ENCODE results near the gene PRPH2. TPM values are rescaled to one million over a fixed set of nuclear protein-coding genes. Genes with fewer than 3 reads are reported as not detected.

PRPH2 gene
- total and polyA plus RNA-seq, 2 of the 13 experiments (the other 11 are each of a cell fraction or from before 2014, with no cell fraction given) = 0.03 to 0.04 TPM

GRCh38 chr6:42653851-42654250 is 68.5 kb downstream of the PRPH2 start:
- Histone ChIP-seq H3K27ac (ENCODE audit: extremely low read length, insufficient read depth, low read length) (no peak overlapping the region), H3K36me3 (replicated peaks in 1 of 2; ENCODE audit: control insufficient read depth in 1 of 2, insufficient read depth in 2 of 2, low read length in 2 of 2) (peaks cover 16 to 64% of the 10 kb centered on the region in 2 experiments), H3K4me3 (replicated peaks in 1 of 3; ENCODE audit: insufficient read depth in 1 of 3, low read depth in 2 of 3, low read length in 3 of 3) (no peak overlapping the region), H4K20me1 (ENCODE audit: insufficient read depth, low read length) (no peaks in the 10 kb centered on the region), H3K9ac (ENCODE audit: insufficient read depth, low read depth, low read length) (no peak overlapping the region), H3K79me2 (ENCODE audit: insufficient read depth, low read length) (no peaks in the 10 kb centered on the region), H2AFZ (ENCODE audit: low read length) (no peak overlapping the region), H3K27me3 (ENCODE audit: control insufficient read depth in 1 of 2, insufficient read depth in 2 of 2, low read length in 2 of 2) (no peaks in the 10 kb centered on the region), H3K4me1 (ENCODE audit: insufficient read depth, low read length) (no peaks in the 10 kb centered on the region), H3K9me3 (ENCODE audit: low read length) (no peaks in the 10 kb centered on the region), H3K4me2 (ENCODE audit: low read depth, low read length) (no peak overlapping the region)
- 90% methylated on average over 5 of the region's 5 CpGs for whole genome bisulfite sequencing (ENCODE audit: low lambda C conversion rate)
- ChIA-PET POLR2A (no interaction called here), CTCF (ENCODE audit: low intra/inter-chr PET ratio, low total read pairs) (no interaction called here)
- TF ChIP-seq ZNF672 (CRISPR knock-in tag; IDR thresholded peaks at IDR 0.05) = no peak
- no TSS peak for BruUV-seq (replicated peaks)
- ATAC-seq (no peak), DNase-seq (ENCODE audit: low spot score) (no peak), FAIRE-seq (no peak)
- in situ Hi-C loops (cut with HindIII; ENCODE audit: extremely low pct_ligation_motif_present, low pct_unique_long_range_greater_than_20kb) (no loop called here), intact Hi-C loops (cut with micrococcal nuclease; ENCODE audit: unreplicated experiment) (no loop called here)

- CTCF ChIA-PET (ENCODE audit: low intra/inter-chr PET ratio, low total read pairs) = no interaction called here
- FAIRE-seq = no peak
- TF ChIP-seq ZNF749 (CRISPR knock-in tag; IDR thresholded peaks at IDR 0.05; ENCODE audit: borderline replicate concordance) (no peak), POLR2AphosphoS5 (IDR thresholded peaks at IDR 0.05; ENCODE audit: low read depth, low read length) (no peak), POLR2A (IDR thresholded peaks at IDR 0.05; ENCODE audit: insufficient read depth in 1 of 2, low read depth in 2 of 2, low read length in 2 of 2) (no peak), ZBTB42 (CRISPR knock-in tag; IDR thresholded peaks at IDR 0.05) (no peak), ZSCAN29 (CRISPR knock-in tag; conservative IDR thresholded peaks at IDR 0.05) (no peak)
- TF ChIP-seq, protein P1, sequence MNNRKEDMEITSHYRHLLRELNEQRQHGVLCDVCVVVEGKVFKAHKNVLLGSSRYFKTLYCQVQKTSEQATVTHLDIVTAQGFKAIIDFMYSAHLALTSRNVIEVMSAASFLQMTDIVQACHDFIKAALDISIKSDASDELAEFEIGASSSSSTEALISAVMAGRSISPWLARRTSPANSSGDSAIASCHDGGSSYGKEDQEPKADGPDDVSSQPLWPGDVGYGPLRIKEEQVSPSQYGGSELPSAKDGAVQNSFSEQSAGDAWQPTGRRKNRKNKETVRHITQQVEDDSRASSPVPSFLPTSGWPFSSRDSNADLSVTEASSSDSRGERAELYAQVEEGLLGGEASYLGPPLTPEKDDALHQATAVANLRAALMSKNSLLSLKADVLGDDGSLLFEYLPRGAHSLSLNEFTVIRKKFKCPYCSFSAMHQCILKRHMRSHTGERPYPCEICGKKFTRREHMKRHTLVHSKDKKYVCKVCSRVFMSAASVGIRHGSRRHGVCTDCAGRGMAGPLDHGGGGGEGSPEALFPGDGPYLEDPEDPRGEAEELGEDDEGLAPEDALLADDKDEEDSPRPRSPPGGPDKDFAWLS (CRISPR knock-in tag; IDR thresholded peaks at IDR 0.05; ENCODE audit: borderline replicate concordance) = no peak
These were observed 70.2 kb downstream of the PRPH2 start for GRCh38 chr6:42652024-42652746.

More at GRCh38 chr6:42652024-42652746, 70.2 kb downstream of the PRPH2 start:
- Histone ChIP-seq H2AFZ (ENCODE audit: low read length) (no peak overlapping the region), H3K9me3 (ENCODE audit: low read length) (no peaks in the 10 kb centered on the region), H3K27ac (ENCODE audit: extremely low read length, insufficient read depth, low read length) (no peak overlapping the region), H3K36me3 (replicated peaks in 1 of 2; ENCODE audit: control insufficient read depth in 1 of 2, insufficient read depth in 2 of 2, low read length in 2 of 2) (peaks cover 16 to 59% of the 10 kb centered on the region in 2 experiments), H3K9ac (ENCODE audit: insufficient read depth, low read depth, low read length) (no peak overlapping the region), H3K4me3 (replicated peaks in 1 of 3; ENCODE audit: insufficient read depth in 1 of 3, low read depth in 2 of 3, low read length in 3 of 3) (no peak overlapping the region), H3K4me2 (ENCODE audit: low read depth, low read length) (no peak overlapping the region), H3K79me2 (ENCODE audit: insufficient read depth, low read length) (no peaks in the 10 kb centered on the region), H3K27me3 (ENCODE audit: control insufficient read depth in 1 of 2, insufficient read depth in 2 of 2, low read length in 2 of 2) (no peaks in the 10 kb centered on the region), H3K4me1 (ENCODE audit: insufficient read depth, low read length) (no peaks in the 10 kb centered on the region), H4K20me1 (ENCODE audit: insufficient read depth, low read length) (no peaks in the 10 kb centered on the region)
- POLR2A ChIA-PET = no interaction called here
- in situ Hi-C loops (cut with HindIII; ENCODE audit: extremely low pct_ligation_motif_present, low pct_unique_long_range_greater_than_20kb) = no loop called here
- BruUV-seq (replicated peaks) = no TSS peak
- intact Hi-C loops (cut with micrococcal nuclease; ENCODE audit: unreplicated experiment) = no loop called here
- WGBS (ENCODE audit: low lambda C conversion rate) = 95% methylated on average over 5 of the region's 5 CpGs
- ATAC-seq = no peak
- no peak for DNase-seq (ENCODE audit: low spot score)

Small RNA genes within 50 kb of the gene (small RNA-seq; reads per million reads assigned to genes)
- gene RNU6-890P (ENCODE audit: insufficient read depth in 2 of 3, insufficient read length in 3 of 3, low read depth in 2 of 3, low replicate concordance in 1 of 3) = 0 reads per million in 3 experiments

Other genes with a start within 250 kb of the PRPH2 start
- gene UBR2, start 158.6 kb downstream of the PRPH2 start, total RNA-seq (2016; rRNA removed; fragmentation: Illumina TruSeq; extraction: Trizol) = 29.3 and 39.3 TPM in 2 replicates
- 14.8 and 17.6 TPM in 2 replicates for gene UBR2, start 158.6 kb downstream of the PRPH2 start, polyA plus RNA-seq (2011; rRNA removed)
- gene TBCC, start 23.5 kb upstream of the PRPH2 start, total RNA-seq (2016; rRNA removed; fragmentation: Illumina TruSeq; extraction: Trizol) = 36.1 and 43.2 TPM in 2 replicates
- 14.8 and 18.0 TPM in 2 replicates for gene TBCC, start 23.5 kb upstream of the PRPH2 start, polyA plus RNA-seq (2011; rRNA removed)
- 5.0 and 6.8 TPM in 2 replicates for gene BICRAL, start 59.5 kb upstream of the PRPH2 start, total RNA-seq (2016; rRNA removed; fragmentation: Illumina TruSeq; extraction: Trizol)
- 11.1 and 13.5 TPM in 2 replicates for gene BICRAL, start 59.5 kb upstream of the PRPH2 start, polyA plus RNA-seq (2011; rRNA removed)
- 179 and 228 TPM in 2 replicates for gene RPL7L1, start 157.0 kb upstream of the PRPH2 start, total RNA-seq (2016; rRNA removed; fragmentation: Illumina TruSeq; extraction: Trizol)
- gene RPL7L1, start 157.0 kb upstream of the PRPH2 start, polyA plus RNA-seq (2011; rRNA removed) = 51.6 and 52.0 TPM in 2 replicates
- not detected in 2 replicates for gene PTCRA, start 193.5 kb upstream of the PRPH2 start, total RNA-seq (2016; rRNA removed; fragmentation: Illumina TruSeq; extraction: Trizol)
- gene PTCRA, start 193.5 kb upstream of the PRPH2 start, polyA plus RNA-seq (2011; rRNA removed) = not detected in 2 replicates
- 31.4 and 60.2 TPM in 2 replicates for gene CNPY3, start 206.9 kb upstream of the PRPH2 start, total RNA-seq (2016; rRNA removed; fragmentation: Illumina TruSeq; extraction: Trizol)
- 38.3 and 42.3 TPM in 2 replicates for gene CNPY3, start 206.9 kb upstream of the PRPH2 start, polyA plus RNA-seq (2011; rRNA removed)
- gene GNMT, start 238.2 kb upstream of the PRPH2 start, total RNA-seq (2016; rRNA removed; fragmentation: Illumina TruSeq; extraction: Trizol) = 7.0 and 7.3 TPM in 2 replicates
- 2.8 and 3.8 TPM in 2 replicates for gene GNMT, start 238.2 kb upstream of the PRPH2 start, polyA plus RNA-seq (2011; rRNA removed)